Measurements from ENCODE around the gene PAX3.

GRCh38 chr2:222320436-222321395, 21.9 kb upstream of the PAX3 start:
- TF ChIP-seq CTCF (IDR thresholded peaks at IDR 0.05 in 2 of 3, conservative IDR thresholded peaks at IDR 0.05 in 1 of 3; ENCODE audit: borderline replicate concordance in 1 of 3, insufficient read depth in 1 of 3, low read depth in 2 of 3, low read length in 2 of 3) (no peak), MAX (IDR thresholded peaks at IDR 0.05) (no peak), SRF (IDR thresholded peaks at IDR 0.05; ENCODE audit: low read depth) (no peak), YY1 (IDR thresholded peaks at IDR 0.05; ENCODE audit: extremely low read depth, insufficient replicate concordance, low read depth, low read length) (no peak)
